Stomach (tissue), 9 donors: Measurements from ENCODE around the gene BLTP2. TPM values are rescaled to one million over a fixed set of nuclear protein-coding genes. Genes with fewer than 3 reads are reported as not detected.

Source experiments
- DNase-seq, 2 donors: peaks; one replicate each; pipeline versions ENCODE4 v3.0.0 to v3.0.0-alpha.2; 2013 to 2019
- H3K27ac ChIP-seq, 5 donors: fragments of 200-600 bp in 4 of 5; sonication (generic) in 4 of 5; one replicate each; pipeline ENCODE4 v1.5.1; 2013 to 2019; ENCODE audit warnings: mild to moderate bottlenecking in 1 of 5, moderate library complexity in 1 of 5
- H3K27me3 ChIP-seq, 3 donors: fragments of 200-600 bp; sonication (generic); one replicate each; pipeline ENCODE4 v1.5.1; 2017 to 2019; ENCODE audit warnings: mixed run types in 1 of 3
- H3K36me3 ChIP-seq, 4 donors: fragments of 200-600 bp; sonication (generic); 1 replicate in 3 of 4; 2 replicates in 1 of 4; pipeline ENCODE4 v1.5.1; 2016 to 2019
- H3K4me1 ChIP-seq, 4 donors: fragments of 200-600 bp; sonication (generic); one replicate each; pipeline ENCODE4 v1.5.1; 2016 to 2019
- H3K4me3 ChIP-seq, 4 donors: fragments of 200-600 bp; sonication (generic) in 3 of 4; one replicate each; pipeline ENCODE4 v1.5.1; 2016 to 2019; ENCODE audit warnings: mild to moderate bottlenecking in 1 of 4
- H3K9me3 ChIP-seq, 4 donors: fragments of 200-600 bp; sonication (generic); one replicate each; pipeline ENCODE4 v1.5.1; 2016 to 2019
- EP300 ChIP-seq: sonication (generic); formaldehyde crosslinking; IDR thresholded peaks from one replicate; pipeline ENCODE4 v1.6.1; 2017; ENCODE audit warnings: antibody characterized with exemption
- POLR2A ChIP-seq, 4 donors: fragments of 450-650 bp; IDR thresholded peaks; one replicate each; pipeline ENCODE4 v1.6.1; 2016; ENCODE audit warnings: antibody characterized with exemption in 4 of 4, control low read depth in 2 of 4, mild to moderate bottlenecking in 1 of 4, moderate library complexity in 1 of 4
- POLR2AphosphoS5 ChIP-seq, 3 donors: sonication (generic); formaldehyde crosslinking; IDR thresholded peaks; one replicate each; pipeline ENCODE4 v1.6.1; 2016; ENCODE audit warnings: antibody characterized with exemption in 3 of 3
- WGBS, 5 donors: extraction: QIAGEN DNeasy Blood & Tissue Kit in 3 of 5; methylation state at CpG; one replicate each; pipeline versions ENCODE4 v1.1.5 to v1.1.7; 2013 to 2018; 5-methylcytosine and 5-hydroxymethylcytosine counted together
- intact Hi-C: fragments of 100-400 bp; cut with DNase I; formaldehyde crosslinking; loops from one replicate; pipeline ENCODE4 v1.15.1; 2023; ENCODE audit warnings: low total_unique reads
- polyA plus RNA-seq, 3 donors: library from polyadenylated mRNA; stranded (reverse); fragments of 200-250 nt; gene quantifications; one replicate each; pipeline ENCODE4 v1.2.3, GENCODE V29; 2013
- total RNA-seq, 5 donors: library from RNA; depleted of rRNA; stranded (reverse); fragments of >200 nt; gene quantifications; one replicate each; pipeline versions ENCODE4 v1.1.0 to v1.2.3, GENCODE V29; 2014 to 2016
- TF ChIP-seq, protein P1 (sequence below), 7 experiments: fragments of 450-650 bp in 4 of 7; fragments of 200-600 bp in 3 of 7; sonication (generic) in 3 of 7; IDR thresholded peaks; one replicate each; pipeline ENCODE4 v1.5.1; 2016 to 2019; ENCODE audit warnings: antibody characterized with exemption in 7 of 7, control low read depth in 2 of 7, mild to moderate bottlenecking in 1 of 7
- donor health status: healthy with polysubstance abuse.
- donor health status: Bipolar disorder and iron deficiency.
- donor health status: healthy.

Gene BLTP2
- total and polyA plus RNA-seq, 8 donors: 9.9 to 221 (median 88.3) TPM

DNA sequence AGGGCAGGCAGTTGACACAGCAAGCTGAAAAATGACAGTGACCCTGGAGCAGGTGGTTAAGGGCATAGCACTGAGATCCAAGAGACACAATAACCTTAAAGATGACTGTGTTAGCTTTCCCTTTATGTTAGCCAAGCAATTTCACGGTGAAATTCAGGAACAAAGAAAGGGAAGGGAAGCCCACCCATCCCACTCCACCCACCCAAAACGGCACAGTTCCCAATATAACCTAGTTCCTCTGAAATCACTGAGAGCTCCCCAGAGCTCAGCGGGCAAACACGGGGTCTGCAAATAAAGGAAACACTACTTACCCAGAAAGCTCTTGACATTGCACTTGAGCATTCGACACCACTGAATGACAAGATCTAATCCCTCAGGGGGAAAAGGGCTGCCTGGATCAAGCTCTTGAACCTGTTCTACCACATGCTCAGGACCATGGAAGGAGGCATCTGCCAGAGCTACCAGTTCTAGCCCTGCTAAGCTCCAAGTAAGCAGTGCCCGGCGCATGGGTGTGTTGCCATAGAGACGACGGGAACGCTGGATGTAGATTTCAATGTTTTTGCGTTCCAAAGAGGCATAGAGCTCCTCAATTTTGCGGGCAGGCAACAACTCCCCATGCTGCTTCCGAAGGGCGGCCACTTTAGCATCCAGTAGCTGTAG is 10.6 kb downstream of the BLTP2 start:
- no peak for DNase-seq

DNA sequence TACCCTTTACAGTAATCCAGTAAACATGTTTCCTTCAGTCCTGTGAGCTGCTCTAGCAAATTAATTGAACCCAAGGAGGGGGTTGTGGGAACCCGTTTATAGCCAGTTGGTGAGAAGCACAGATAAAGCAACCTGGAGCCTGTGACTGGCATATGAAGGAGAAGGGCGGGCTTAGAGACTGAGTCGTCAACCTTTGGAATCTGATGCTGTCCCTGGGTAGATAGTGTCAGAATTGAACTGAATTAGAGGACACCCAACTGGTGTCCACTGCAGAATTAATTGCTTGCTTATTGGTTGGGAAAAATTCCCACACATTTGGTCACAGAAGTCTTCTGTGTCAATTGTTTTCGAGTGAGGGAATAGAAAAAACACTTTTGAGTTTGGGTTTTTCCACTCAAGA is 18.1 kb downstream of the BLTP2 start:
- no peak for DNase-seq
- Histone ChIP-seq H3K9me3 (no peaks in the 10 kb centered on the region), H3K4me1 (no peaks in the 10 kb centered on the region), H3K4me3 (no peak overlapping the region), H3K27ac (no peak overlapping the region), H3K27me3 (no peaks in the 10 kb centered on the region), H3K36me3 (peaks cover 61 to 100% (median 100%) of the 10 kb centered on the region in 4 donors)
- intact Hi-C loops: no loop called here
- WGBS, 5 donors: 88 to 96% (median 90%) methylated on average over 4 of the region's 4 CpGs
- TF ChIP-seq POLR2A (IDR thresholded peaks at IDR 0.05) (no peak), EP300 (no peak), POLR2AphosphoS5 (IDR thresholded peaks at IDR 0.05) (no peak)
- TF ChIP-seq, protein P1, sequence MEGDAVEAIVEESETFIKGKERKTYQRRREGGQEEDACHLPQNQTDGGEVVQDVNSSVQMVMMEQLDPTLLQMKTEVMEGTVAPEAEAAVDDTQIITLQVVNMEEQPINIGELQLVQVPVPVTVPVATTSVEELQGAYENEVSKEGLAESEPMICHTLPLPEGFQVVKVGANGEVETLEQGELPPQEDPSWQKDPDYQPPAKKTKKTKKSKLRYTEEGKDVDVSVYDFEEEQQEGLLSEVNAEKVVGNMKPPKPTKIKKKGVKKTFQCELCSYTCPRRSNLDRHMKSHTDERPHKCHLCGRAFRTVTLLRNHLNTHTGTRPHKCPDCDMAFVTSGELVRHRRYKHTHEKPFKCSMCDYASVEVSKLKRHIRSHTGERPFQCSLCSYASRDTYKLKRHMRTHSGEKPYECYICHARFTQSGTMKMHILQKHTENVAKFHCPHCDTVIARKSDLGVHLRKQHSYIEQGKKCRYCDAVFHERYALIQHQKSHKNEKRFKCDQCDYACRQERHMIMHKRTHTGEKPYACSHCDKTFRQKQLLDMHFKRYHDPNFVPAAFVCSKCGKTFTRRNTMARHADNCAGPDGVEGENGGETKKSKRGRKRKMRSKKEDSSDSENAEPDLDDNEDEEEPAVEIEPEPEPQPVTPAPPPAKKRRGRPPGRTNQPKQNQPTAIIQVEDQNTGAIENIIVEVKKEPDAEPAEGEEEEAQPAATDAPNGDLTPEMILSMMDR (IDR thresholded peaks at IDR 0.05): no peak

More for the DNA sequence above, 10.6 kb downstream of the BLTP2 start:
- TF ChIP-seq, protein P1 (IDR thresholded peaks at IDR 0.05): no peak
- TF ChIP-seq POLR2AphosphoS5 (IDR thresholded peaks at IDR 0.05): no peak
- WGBS, 5 donors: 87 to 90% (median 89%) methylated on average over 14 of the region's 14 CpGs
- H3K9me3 ChIP-seq: no peaks in the 10 kb centered on the region
- H3K27me3 ChIP-seq: no peaks in the 10 kb centered on the region
- intact Hi-C loops: no loop called here
- no peak overlapping the region for H3K4me3 ChIP-seq
- no peak overlapping the region for H3K27ac ChIP-seq
- peaks cover 0 to 4% (median 0%) of the 10 kb centered on the region in 4 donors for H3K4me1 ChIP-seq
- peaks cover 96 to 100% (median 100%) of the 10 kb centered on the region in 4 donors for H3K36me3 ChIP-seq

DNA sequence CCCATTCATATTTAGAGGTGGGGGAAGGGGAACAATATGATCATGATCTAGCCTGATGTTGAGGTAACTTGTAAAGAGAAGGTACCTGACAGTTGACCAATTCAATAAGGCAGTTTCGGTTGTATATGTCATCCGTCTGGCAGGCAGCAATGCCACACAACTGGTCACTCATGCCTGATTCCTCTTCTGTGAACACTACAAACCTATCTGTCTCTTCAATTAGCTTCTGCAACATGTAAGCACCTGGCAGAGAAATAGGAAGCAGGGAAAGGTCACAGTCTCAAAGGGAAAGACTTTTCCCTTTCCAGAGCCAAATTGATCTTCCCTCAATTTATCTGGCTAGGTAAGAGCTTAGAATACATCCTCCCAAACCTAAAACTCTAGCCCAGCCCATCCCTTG is 20.8 kb downstream of the BLTP2 start:
- TF ChIP-seq POLR2AphosphoS5 (IDR thresholded peaks at IDR 0.05) (no peak), EP300 (no peak), POLR2A (IDR thresholded peaks at IDR 0.05) (no peak)
- TF ChIP-seq, protein P1 (IDR thresholded peaks at IDR 0.05): no peak
- H3K27me3 ChIP-seq: no peaks in the 10 kb centered on the region
- intact Hi-C loops: no loop called here
- no peaks in the 10 kb centered on the region for H3K4me1 ChIP-seq
- no peak overlapping the region for H3K4me3 ChIP-seq
- peaks cover 63 to 100% (median 100%) of the 10 kb centered on the region in 4 donors for H3K36me3 ChIP-seq
- DNase-seq: no peak
- H3K27ac ChIP-seq: no peak overlapping the region
- 91 to 98% (median 96%) methylated on average over 2 of the region's 2 CpGs for WGBS, 5 donors
- H3K9me3 ChIP-seq: no peaks in the 10 kb centered on the region

DNA sequence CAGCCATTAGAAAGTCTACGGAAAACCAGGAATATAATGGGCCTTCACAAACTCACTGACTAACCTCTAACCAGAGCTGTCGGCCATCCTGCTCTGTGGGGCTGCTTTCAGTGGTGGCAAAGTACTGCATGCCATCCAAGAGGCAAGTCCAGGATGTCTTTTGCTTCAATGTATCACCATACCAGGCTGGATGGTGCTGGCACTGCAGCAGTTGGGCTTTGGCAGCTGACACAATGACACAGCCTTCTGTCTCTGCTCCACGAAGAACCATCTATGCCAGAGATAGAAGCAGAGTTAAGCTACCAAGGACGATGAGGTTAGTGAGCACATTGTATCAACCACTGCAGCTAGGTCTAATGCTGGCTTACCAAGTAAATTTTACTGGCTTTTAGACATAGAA is 21.3 kb downstream of the BLTP2 start:
- H3K4me1 ChIP-seq: no peaks in the 10 kb centered on the region
- H3K36me3 ChIP-seq: peaks cover 64 to 100% (median 100%) of the 10 kb centered on the region in 4 donors
- no peaks in the 10 kb centered on the region for H3K9me3 ChIP-seq
- DNase-seq: no peak
- H3K27ac ChIP-seq: no peak overlapping the region
- TF ChIP-seq, protein P1 (IDR thresholded peaks at IDR 0.05): no peak
- TF ChIP-seq EP300 (no peak), POLR2AphosphoS5 (IDR thresholded peaks at IDR 0.05) (no peak)
- H3K27me3 ChIP-seq: no peaks in the 10 kb centered on the region
- 87 to 95% (median 92%) methylated on average over 4 of the region's 4 CpGs for WGBS, 5 donors
- no peak overlapping the region for H3K4me3 ChIP-seq
- intact Hi-C loops: no loop called here
